ENCODE results near the gene FRS3. TPM values are rescaled to one million over a fixed set of nuclear protein-coding genes. Genes with fewer than 3 reads are reported as not detected.

FRS3 gene
- total and polyA plus RNA-seq, 2 of the 13 experiments (the other 11 are each of a cell fraction or from before 2014, with no cell fraction given) = 3.0 to 7.4 TPM

GRCh38 chr6:41735427-41736185 is 44.1 kb downstream of the FRS3 start, which contains the start of gene TFEB (continued):
- TF ChIP-seq UBTF (CRISPR knock-in tag; IDR thresholded peaks at IDR 0.05) = peak; percentile 62; the same call in 1 of the 2 replicates
- TF ChIP-seq ZNF800 (CRISPR knock-in tag; IDR thresholded peaks at IDR 0.05) = 0 out of 2 replicates have a peak, but pooled peaks have one; percentile 55
- no peak; the same call in 1 of the 2 replicates for TF ChIP-seq ZSCAN25 (CRISPR knock-in tag; IDR thresholded peaks at IDR 0.05)
- peak; percentile 47; the same call in 1 of the 2 replicates for TF ChIP-seq MAZ (IDR thresholded peaks at IDR 0.05; ENCODE audit: borderline replicate concordance, low read depth, low read length)
- peak; percentile 72; the same call in 1 of the 2 replicates for TF ChIP-seq MAZ (CRISPR knock-in tag; IDR thresholded peaks at IDR 0.05; ENCODE audit: low read depth)
- no peak for TF ChIP-seq PRDM4 (CRISPR knock-in tag; IDR thresholded peaks at IDR 0.05; ENCODE audit: borderline replicate concordance)
- TF ChIP-seq ZKSCAN8 (CRISPR knock-in tag; IDR thresholded peaks at IDR 0.05; ENCODE audit: borderline replicate concordance) = peak; percentile 88; the same call in 1 of the 2 replicates
- TF ChIP-seq TFDP2 (CRISPR knock-in tag; IDR thresholded peaks at IDR 0.05) = peak; percentile 82
- TF ChIP-seq ZNF251 (CRISPR knock-in tag; IDR thresholded peaks at IDR 0.05) = no peak
- no peak for TF ChIP-seq ATF1 (CRISPR knock-in tag; IDR thresholded peaks at IDR 0.05)
- TF ChIP-seq ZNF451 (CRISPR knock-in tag; IDR thresholded peaks at IDR 0.05) = no peak
- TF ChIP-seq CREB1 (IDR thresholded peaks at IDR 0.05) = peak; percentile 70
- TF ChIP-seq CREB1 (CRISPR knock-in tag; IDR thresholded peaks at IDR 0.05) = peak; percentile 68; the same call in 1 of the 2 replicates
- TF ChIP-seq KDM3A (CRISPR knock-in tag; IDR thresholded peaks at IDR 0.05; ENCODE audit: low read depth) = peak; percentile 77; the same call in 1 of the 2 replicates
- TF ChIP-seq ZNF550 (CRISPR knock-in tag; IDR thresholded peaks at IDR 0.05; ENCODE audit: borderline replicate concordance) = no peak
- TF ChIP-seq SPEN (CRISPR knock-in tag; IDR thresholded peaks at IDR 0.05; ENCODE audit: low read depth) = peak; percentile 81; the same call in 1 of the 2 replicates
- TF ChIP-seq CEBPZ (IDR thresholded peaks at IDR 0.05; ENCODE audit: low read length) = no peak
